ENCODE measurements around the gene GPR151. TPM values are rescaled to one million over a fixed set of nuclear protein-coding genes. Genes with fewer than 3 reads are reported as not detected.

Gene GPR151
- total and polyA plus RNA-seq, 2 of the 13 experiments (the other 11 are each of a cell fraction or from before 2014, with no cell fraction given) = not detected

- FAIRE-seq (no peak), DNase-seq (ENCODE audit: low spot score) (no peak), ATAC-seq (no peak)
- Histone ChIP-seq H3K27ac (ENCODE audit: extremely low read length, insufficient read depth, low read length) (no peak overlapping the region), H3K9ac (ENCODE audit: insufficient read depth, low read depth, low read length) (no peak overlapping the region), H2AFZ (ENCODE audit: low read length) (no peak overlapping the region), H3K4me1 (ENCODE audit: insufficient read depth, low read length) (no peaks in the 10 kb centered on the region), H3K9me3 (ENCODE audit: low read length) (no peaks in the 10 kb centered on the region), H3K4me3 (replicated peaks in 1 of 3; ENCODE audit: insufficient read depth in 1 of 3, low read depth in 2 of 3, low read length in 3 of 3) (no peak overlapping the region), H4K20me1 (ENCODE audit: insufficient read depth, low read length) (no peaks in the 10 kb centered on the region), H3K27me3 (ENCODE audit: control insufficient read depth in 1 of 2, insufficient read depth in 2 of 2, low read length in 2 of 2) (no peaks in the 10 kb centered on the region), H3K79me2 (ENCODE audit: insufficient read depth, low read length) (no peaks in the 10 kb centered on the region), H3K4me2 (ENCODE audit: low read depth, low read length) (no peak overlapping the region), H3K36me3 (replicated peaks in 1 of 2; ENCODE audit: control insufficient read depth in 1 of 2, insufficient read depth in 2 of 2, low read length in 2 of 2) (no peaks in the 10 kb centered on the region)
- ChIA-PET POLR2A (no interaction called here), CTCF (ENCODE audit: low intra/inter-chr PET ratio, low total read pairs) (interaction anchor here (1.5 kb wide), 1 partner anchor 61 kb away, joined by 4 read pairs; no protein-coding TSS in a partner anchor)
- intact Hi-C loops (cut with micrococcal nuclease; ENCODE audit: unreplicated experiment) = loop anchor here (2.0 kb wide), 1 partner anchor 61 kb away; no protein-coding TSS in a partner anchor
- BruUV-seq (replicated peaks) = no TSS peak
- in situ Hi-C loops (cut with HindIII; ENCODE audit: extremely low pct_ligation_motif_present, low pct_unique_long_range_greater_than_20kb) = no loop called here
- WGBS (ENCODE audit: low lambda C conversion rate) = 24% methylated on average over 4 of the region's 4 CpGs
- TF ChIP-seq CTCF (CRISPR knock-in tag; IDR thresholded peaks at IDR 0.05) (peak; percentile 36; the same call in 1 of the 2 replicates), FUBP1 (CRISPR knock-in tag; IDR thresholded peaks at IDR 0.05; ENCODE audit: borderline replicate concordance) (no peak), STAG1 (CRISPR knock-in tag; IDR thresholded peaks at IDR 0.05) (peak; percentile 37; the same call in 1 of the 2 replicates), CEBPG (CRISPR knock-in tag; IDR thresholded peaks at IDR 0.05) (peak; percentile 56), CEBPB (IDR thresholded peaks at IDR 0.05; ENCODE audit: borderline replicate concordance, low read depth, low read length) (peak; percentile 38; the same call in 1 of the 2 replicates)
These were observed 12.2 kb upstream of the GPR151 start for GRCh38 chr5:146528236-146528635.
